ENCODE data around the gene SMOC1.

Gene SMOC1

GRCh38 chr14:69876848-69877306 is 2.3 kb upstream of the SMOC1 start:
- intact Hi-C loops (cut with micrococcal nuclease): loop anchor here (1.0 kb wide), 1 partner anchor 150 kb away; no protein-coding TSS in a partner anchor
- Mint-ChIP-seq H3K4me1 (ENCODE audit: low read depth) (no peaks in the 10 kb centered on the region), H3K36me3 (ENCODE audit: low read depth) (no peaks in the 10 kb centered on the region), H3K27ac (no peak overlapping the region), H3K9me3 (no peaks in the 10 kb centered on the region), H3K27me3 (peaks cover 42% of the 10 kb centered on the region), H3K4me3 (no peak overlapping the region)

GRCh38 chr14:69877492-69877891 is 1.7 kb upstream of the SMOC1 start:
- H3K9me3 Mint-ChIP-seq: no peaks in the 10 kb centered on the region
- H3K27me3 Mint-ChIP-seq: peaks cover 47% of the 10 kb centered on the region
- no peaks in the 10 kb centered on the region for H3K36me3 Mint-ChIP-seq (ENCODE audit: low read depth)
- intact Hi-C loops (cut with micrococcal nuclease): loop anchor here (1.0 kb wide), 1 partner anchor 150 kb away; no protein-coding TSS in a partner anchor
- H3K4me1 Mint-ChIP-seq (ENCODE audit: low read depth): no peaks in the 10 kb centered on the region
- H3K27ac Mint-ChIP-seq: no peak overlapping the region
- no peak overlapping the region for H3K4me3 Mint-ChIP-seq

- H3K27ac Mint-ChIP-seq: no peak overlapping the region
- no peaks in the 10 kb centered on the region for H3K36me3 Mint-ChIP-seq (ENCODE audit: low read depth)
- H3K9me3 Mint-ChIP-seq: no peaks in the 10 kb centered on the region
- no peaks in the 10 kb centered on the region for H3K4me1 Mint-ChIP-seq (ENCODE audit: low read depth)
- peaks cover 52% of the 10 kb centered on the region for H3K27me3 Mint-ChIP-seq
- H3K4me3 Mint-ChIP-seq: no peak overlapping the region
- intact Hi-C loops (cut with micrococcal nuclease): no loop called here
Observed at GRCh38 chr14:69878251-69878650, 965 bp upstream of the SMOC1 start.

- Mint-ChIP-seq H3K4me3 (no peak overlapping the region), H3K27me3 (peaks cover 54% of the 10 kb centered on the region), H3K4me1 (ENCODE audit: low read depth) (no peaks in the 10 kb centered on the region), H3K27ac (no peak overlapping the region), H3K36me3 (ENCODE audit: low read depth) (no peaks in the 10 kb centered on the region), H3K9me3 (no peaks in the 10 kb centered on the region)
- intact Hi-C loops (cut with micrococcal nuclease): no loop called here
Observed at GRCh38 chr14:69880044-69880487, 850 bp downstream of the SMOC1 start.

GRCh38 chr14:69880893-69881292 is 1.7 kb downstream of the SMOC1 start:
- H3K36me3 Mint-ChIP-seq (ENCODE audit: low read depth): no peaks in the 10 kb centered on the region
- intact Hi-C loops (cut with micrococcal nuclease): no loop called here
- no peaks in the 10 kb centered on the region for H3K9me3 Mint-ChIP-seq
- H3K27ac Mint-ChIP-seq: no peak overlapping the region
- H3K27me3 Mint-ChIP-seq: peaks cover 54% of the 10 kb centered on the region
- H3K4me1 Mint-ChIP-seq (ENCODE audit: low read depth): no peaks in the 10 kb centered on the region
- H3K4me3 Mint-ChIP-seq: no peak overlapping the region

GRCh38 chr14:69882116-69882864 is 3.1 kb downstream of the SMOC1 start:
- Mint-ChIP-seq H3K9me3 (no peaks in the 10 kb centered on the region), H3K36me3 (ENCODE audit: low read depth) (no peaks in the 10 kb centered on the region), H3K27ac (no peak overlapping the region), H3K4me3 (no peak overlapping the region), H3K4me1 (ENCODE audit: low read depth) (no peaks in the 10 kb centered on the region), H3K27me3 (peaks cover 54% of the 10 kb centered on the region)
- intact Hi-C loops (cut with micrococcal nuclease): no loop called here

GRCh38 chr14:69882915-69883314 is 3.7 kb downstream of the SMOC1 start:
- Mint-ChIP-seq H3K9me3 (no peaks in the 10 kb centered on the region), H3K27ac (no peak overlapping the region), H3K4me1 (ENCODE audit: low read depth) (no peaks in the 10 kb centered on the region), H3K27me3 (peaks cover 50% of the 10 kb centered on the region), H3K36me3 (ENCODE audit: low read depth) (no peaks in the 10 kb centered on the region), H3K4me3 (no peak overlapping the region)
- intact Hi-C loops (cut with micrococcal nuclease): no loop called here

- Mint-ChIP-seq H3K27me3 (peaks cover 20% of the 10 kb centered on the region), H3K36me3 (ENCODE audit: low read depth) (no peaks in the 10 kb centered on the region), H3K27ac (no peak overlapping the region), H3K9me3 (no peaks in the 10 kb centered on the region), H3K4me1 (ENCODE audit: low read depth) (no peaks in the 10 kb centered on the region), H3K4me3 (no peak overlapping the region)
- intact Hi-C loops (cut with micrococcal nuclease): no loop called here
Observed at GRCh38 chr14:69886453-69887242, 7.4 kb downstream of the SMOC1 start.

- Mint-ChIP-seq H3K36me3 (ENCODE audit: low read depth) (no peaks in the 10 kb centered on the region), H3K27ac (no peak overlapping the region), H3K9me3 (no peaks in the 10 kb centered on the region), H3K4me3 (no peak overlapping the region), H3K4me1 (ENCODE audit: low read depth) (no peaks in the 10 kb centered on the region), H3K27me3 (peaks cover 10% of the 10 kb centered on the region)
- intact Hi-C loops (cut with micrococcal nuclease): no loop called here
Observed at GRCh38 chr14:69887740-69888657, 8.8 kb downstream of the SMOC1 start.

GRCh38 chr14:69891422-69891821 is 12.2 kb downstream of the SMOC1 start:
- no peak overlapping the region for H3K27ac Mint-ChIP-seq
- peaks cover 1% of the 10 kb centered on the region for H3K9me3 Mint-ChIP-seq
- H3K4me1 Mint-ChIP-seq (ENCODE audit: low read depth): no peaks in the 10 kb centered on the region
- no peak overlapping the region for H3K4me3 Mint-ChIP-seq
- intact Hi-C loops (cut with micrococcal nuclease): no loop called here
- H3K27me3 Mint-ChIP-seq: peaks cover 11% of the 10 kb centered on the region
- H3K36me3 Mint-ChIP-seq (ENCODE audit: low read depth): no peaks in the 10 kb centered on the region

GRCh38 chr14:69895109-69895508 is 15.9 kb downstream of the SMOC1 start:
- H3K4me1 Mint-ChIP-seq (ENCODE audit: low read depth): no peaks in the 10 kb centered on the region
- no peak overlapping the region for H3K4me3 Mint-ChIP-seq
- no peak overlapping the region for H3K27ac Mint-ChIP-seq
- peaks cover 24% of the 10 kb centered on the region for H3K9me3 Mint-ChIP-seq
- H3K27me3 Mint-ChIP-seq: peaks cover 9% of the 10 kb centered on the region
- no peaks in the 10 kb centered on the region for H3K36me3 Mint-ChIP-seq (ENCODE audit: low read depth)
- intact Hi-C loops (cut with micrococcal nuclease): no loop called here

- Mint-ChIP-seq H3K4me1 (ENCODE audit: low read depth) (no peaks in the 10 kb centered on the region), H3K36me3 (ENCODE audit: low read depth) (no peaks in the 10 kb centered on the region), H3K9me3 (peaks cover 24% of the 10 kb centered on the region), H3K4me3 (no peak overlapping the region), H3K27ac (no peak overlapping the region), H3K27me3 (peaks cover 9% of the 10 kb centered on the region)
- intact Hi-C loops (cut with micrococcal nuclease): no loop called here
Observed at GRCh38 chr14:69896080-69896479, 16.9 kb downstream of the SMOC1 start.

GRCh38 chr14:69896972-69897371 is 17.8 kb downstream of the SMOC1 start:
- intact Hi-C loops (cut with micrococcal nuclease): no loop called here
- peaks cover 24% of the 10 kb centered on the region for H3K9me3 Mint-ChIP-seq
- no peak overlapping the region for H3K27ac Mint-ChIP-seq
- no peaks in the 10 kb centered on the region for H3K4me1 Mint-ChIP-seq (ENCODE audit: low read depth)
- H3K27me3 Mint-ChIP-seq: peaks cover 6% of the 10 kb centered on the region
- no peak overlapping the region for H3K4me3 Mint-ChIP-seq
- H3K36me3 Mint-ChIP-seq (ENCODE audit: low read depth): no peaks in the 10 kb centered on the region
